Measurements from ENCODE around the gene ZNF280C. TPM values are rescaled to one million over a fixed set of nuclear protein-coding genes. Genes with fewer than 3 reads are reported as not detected.

ZNF280C gene
- total and polyA plus RNA-seq, 8 donors, result 3.9 to 10.2 (median 8.3) TPM

DNA sequence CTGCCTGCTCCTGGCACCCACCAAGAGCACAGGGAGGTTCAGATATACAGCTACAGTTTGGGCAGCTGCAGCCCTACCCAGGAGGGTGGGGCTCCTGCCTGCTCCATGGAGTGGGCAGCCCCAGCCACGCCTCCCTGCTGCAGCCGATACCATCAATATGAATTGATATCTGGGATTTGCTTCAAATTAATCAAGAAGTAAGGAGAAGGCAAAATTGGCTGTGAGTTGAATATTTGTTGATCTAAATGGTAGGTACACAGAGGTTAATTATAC, 31.2 kb upstream of the ZNF280C start:
- ATAC-seq, result no peak
- no peak for DNase-seq
- no peaks in the 10 kb centered on the region for H3K36me3 ChIP-seq
- H3K27me3 ChIP-seq, result no peaks in the 10 kb centered on the region
- no peak for TF ChIP-seq CTCF (IDR thresholded peaks at IDR 0.05)
- H3K27ac ChIP-seq, result no peak overlapping the region
- no peaks in the 10 kb centered on the region for H3K9me3 ChIP-seq
- no peaks in the 10 kb centered on the region for H3K4me1 ChIP-seq
- no peak overlapping the region for H3K4me3 ChIP-seq
- intact Hi-C loops (cut with DNase I), result no loop called here

- no peak overlapping the region for H3K4me3 ChIP-seq
- intact Hi-C loops (cut with DNase I), result no loop called here
- no peaks in the 10 kb centered on the region for H3K9me3 ChIP-seq
- H3K4me1 ChIP-seq, result no peaks in the 10 kb centered on the region
- ATAC-seq, result no peak
- H3K27ac ChIP-seq, result no peak overlapping the region
- no peaks in the 10 kb centered on the region for H3K27me3 ChIP-seq
- no peak for TF ChIP-seq CTCF (IDR thresholded peaks at IDR 0.05)
- DNase-seq, result no peak
- no peaks in the 10 kb centered on the region for H3K36me3 ChIP-seq
These were observed 30.7 kb upstream of the ZNF280C start for GRCh38 chrX:130299279-130300009.

DNA sequence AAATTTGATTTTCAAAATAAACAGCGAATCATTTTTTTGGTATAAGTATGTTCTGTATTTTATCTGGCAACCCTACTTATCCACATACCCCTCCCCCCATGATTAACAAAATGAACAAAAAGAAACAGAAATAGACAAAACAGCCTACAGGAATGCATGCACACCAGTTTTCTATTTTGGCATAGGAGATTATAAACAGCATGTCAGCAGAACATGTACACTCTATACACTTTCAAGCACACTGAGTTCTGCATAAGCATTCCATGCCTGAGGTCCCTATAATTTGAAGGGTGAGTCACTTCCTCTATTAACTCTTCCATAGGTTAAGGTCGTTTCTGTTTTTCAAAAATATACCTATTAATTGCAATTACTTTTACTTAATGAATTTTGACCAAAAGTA, 28.0 kb upstream of the ZNF280C start:
- Histone ChIP-seq H3K9me3 (no peaks in the 10 kb centered on the region), H3K36me3 (no peaks in the 10 kb centered on the region), H3K27me3 (no peaks in the 10 kb centered on the region), H3K4me3 (no peak overlapping the region), H3K27ac (no peak overlapping the region), H3K4me1 (no peaks in the 10 kb centered on the region)
- TF ChIP-seq CTCF (IDR thresholded peaks at IDR 0.05), result no peak
- DNase-seq (no peak), ATAC-seq (no peak)
- intact Hi-C loops (cut with DNase I), result no loop called here

DNA sequence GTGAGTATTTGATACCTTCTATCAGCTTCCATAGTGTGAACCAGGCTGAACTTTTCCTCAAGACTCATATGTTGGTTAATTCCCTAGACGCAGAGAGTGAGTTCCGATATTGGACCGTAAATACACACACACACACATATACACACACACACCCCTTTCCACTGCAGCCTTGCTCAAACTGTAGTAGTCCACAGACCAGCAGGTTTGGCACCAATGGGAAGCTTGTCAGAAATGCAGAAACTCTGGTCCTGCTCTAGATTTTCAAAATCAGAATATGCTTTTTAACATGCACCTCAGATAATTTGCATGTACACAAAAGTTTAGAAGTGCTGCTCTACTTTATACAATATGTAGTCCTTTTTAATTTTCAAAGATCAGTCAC, 27.6 kb upstream of the ZNF280C start:
- no peak for ATAC-seq
- no peak for TF ChIP-seq CTCF (IDR thresholded peaks at IDR 0.05)
- Histone ChIP-seq H3K27ac (no peak overlapping the region), H3K27me3 (no peaks in the 10 kb centered on the region), H3K36me3 (no peaks in the 10 kb centered on the region), H3K9me3 (no peaks in the 10 kb centered on the region), H3K4me1 (no peaks in the 10 kb centered on the region), H3K4me3 (no peak overlapping the region)
- intact Hi-C loops (cut with DNase I), result no loop called here
- DNase-seq, result no peak

DNA sequence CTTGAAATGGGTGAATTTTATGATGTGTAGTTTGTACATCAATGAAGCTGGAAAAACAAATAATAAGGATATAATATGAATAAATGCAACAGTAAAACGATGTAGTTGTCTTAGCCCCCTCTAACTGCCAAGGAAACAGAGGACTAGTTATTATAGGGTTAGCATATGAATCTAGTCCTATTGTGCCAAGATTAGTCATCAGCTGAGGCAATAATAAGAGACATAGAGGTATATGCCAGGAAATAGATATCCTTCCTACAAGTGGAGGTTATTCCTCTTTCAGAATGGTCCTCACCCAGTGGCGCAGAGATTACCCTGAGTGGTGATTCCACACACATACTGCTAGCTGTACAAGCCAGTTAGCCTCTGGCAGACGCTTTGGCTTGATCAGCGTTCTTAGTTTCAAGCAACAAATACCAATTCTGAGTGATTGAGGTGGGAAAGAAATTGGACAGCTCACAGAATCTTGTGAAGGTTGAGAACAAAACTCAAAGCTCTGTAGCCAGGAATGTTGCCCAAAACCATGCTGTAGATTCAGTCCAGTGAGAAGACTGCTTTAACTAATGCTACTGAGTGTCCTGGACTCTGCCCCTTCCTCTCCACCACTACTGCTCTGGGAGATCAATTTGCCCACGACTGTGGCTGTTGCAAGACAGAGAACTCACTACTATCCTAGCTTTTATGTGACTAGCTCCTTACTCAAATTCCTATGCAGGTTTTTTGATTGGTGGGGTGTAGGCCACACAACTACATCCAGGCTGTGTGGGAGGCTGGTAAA, 27.0 kb upstream of the ZNF280C start:
- TF ChIP-seq CTCF (IDR thresholded peaks at IDR 0.05), result no peak
- Histone ChIP-seq H3K27ac (no peak overlapping the region), H3K4me1 (no peaks in the 10 kb centered on the region), H3K9me3 (no peaks in the 10 kb centered on the region), H3K4me3 (no peak overlapping the region), H3K27me3 (no peaks in the 10 kb centered on the region), H3K36me3 (no peaks in the 10 kb centered on the region)
- intact Hi-C loops (cut with DNase I), result no loop called here
- no peak for ATAC-seq
- DNase-seq, result no peak
